ENCODE results near the gene RBM17.
"Not testable (repeated sequence)": the region's sequence is repeated elsewhere in the genome, so short reads cannot be mapped to it uniquely, and the experiment has no call there.

Gene RBM17

GRCh38 chr10:6136215-6137201 is 47.7 kb downstream of the RBM17 start:
- peak in 1 of 2 donors; percentile 56 for DNase-seq (ENCODE audit: low read depth in 2 of 2)

GRCh38 chr10:6138456-6138855 is 49.6 kb downstream of the RBM17 start:
- DNase-seq (ENCODE audit: low read depth in 2 of 2), result no peak

GRCh38 chr10:6139470-6139869 is 50.6 kb downstream of the RBM17 start:
- DNase-seq (ENCODE audit: low read depth in 2 of 2), result no peak

GRCh38 chr10:6140141-6140841 is 51.5 kb downstream of the RBM17 start:
- DNase-seq (ENCODE audit: low read depth in 2 of 2), result no peak

GRCh38 chr10:6140965-6141295 is 52.1 kb downstream of the RBM17 start:
- DNase-seq (ENCODE audit: low read depth in 2 of 2), result no peak

- no peak for DNase-seq (ENCODE audit: low read depth in 2 of 2)
Measured at GRCh38 chr10:6141296-6142151, 52.7 kb downstream of the RBM17 start.

GRCh38 chr10:6142186-6142585 is 53.4 kb downstream of the RBM17 start:
- DNase-seq (ENCODE audit: low read depth in 2 of 2), result not testable (repeated sequence)

- DNase-seq (ENCODE audit: low read depth in 2 of 2), result no peak
Measured at GRCh38 chr10:6142644-6143043, 53.8 kb downstream of the RBM17 start.

- no peak for DNase-seq (ENCODE audit: low read depth in 2 of 2)
Measured at GRCh38 chr10:6143181-6143580, 54.3 kb downstream of the RBM17 start.

- DNase-seq (ENCODE audit: low read depth in 2 of 2), result peak; percentile 79 to 81
Measured at GRCh38 chr10:6144406-6145165, 55.8 kb downstream of the RBM17 start.

GRCh38 chr10:6145166-6145987 is 56.5 kb downstream of the RBM17 start:
- DNase-seq (ENCODE audit: low read depth in 2 of 2), result no peak

- DNase-seq (ENCODE audit: low read depth in 2 of 2), result no peak
Measured at GRCh38 chr10:6146013-6146785, 57.4 kb downstream of the RBM17 start.

GRCh38 chr10:6146921-6147320 is 58.1 kb downstream of the RBM17 start:
- no peak for DNase-seq (ENCODE audit: low read depth in 2 of 2)

GRCh38 chr10:6148251-6148701 is 59.4 kb downstream of the RBM17 start:
- no peak for DNase-seq (ENCODE audit: low read depth in 2 of 2)

- DNase-seq (ENCODE audit: low read depth in 2 of 2), result no peak
Measured at GRCh38 chr10:6148908-6149307, 60.1 kb downstream of the RBM17 start.

- no peak for DNase-seq (ENCODE audit: low read depth in 2 of 2)
Measured at GRCh38 chr10:6151087-6151977, 62.5 kb downstream of the RBM17 start.

- no peak for DNase-seq (ENCODE audit: low read depth in 2 of 2)
Measured at GRCh38 chr10:6153845-6154244, 65.0 kb downstream of the RBM17 start.

GRCh38 chr10:6154566-6154965 is 65.7 kb downstream of the RBM17 start:
- no peak for DNase-seq (ENCODE audit: low read depth in 2 of 2)
